Measurements from ENCODE around the gene IMMP2L. TPM values are rescaled to one million over a fixed set of nuclear protein-coding genes. Genes with fewer than 3 reads are reported as not detected.

The IMMP2L gene
- polyA plus RNA-seq, 1 of the 3 experiments (the other 2 are of a cell fraction), result 10.7 TPM

DNA sequence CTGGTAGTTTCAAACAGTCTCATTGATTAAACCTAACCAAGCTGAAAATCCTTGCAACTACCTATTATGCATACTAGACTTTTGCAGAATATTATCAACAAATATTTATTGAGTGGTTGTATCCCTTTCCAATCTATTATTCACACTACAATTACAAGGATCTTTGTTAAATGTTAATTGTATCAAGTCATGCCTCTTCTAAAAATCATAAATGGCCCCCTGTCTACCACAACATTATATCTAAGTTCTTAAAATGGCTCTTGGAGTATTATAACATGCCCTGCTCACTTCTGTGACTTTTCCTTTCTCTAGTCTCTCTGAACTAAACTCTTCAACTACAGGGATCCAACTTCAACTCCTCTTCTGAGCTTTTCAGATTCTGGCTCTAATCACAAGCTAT is 219.3 kb downstream of the IMMP2L start (continued):
- TF ChIP-seq, protein P1, sequence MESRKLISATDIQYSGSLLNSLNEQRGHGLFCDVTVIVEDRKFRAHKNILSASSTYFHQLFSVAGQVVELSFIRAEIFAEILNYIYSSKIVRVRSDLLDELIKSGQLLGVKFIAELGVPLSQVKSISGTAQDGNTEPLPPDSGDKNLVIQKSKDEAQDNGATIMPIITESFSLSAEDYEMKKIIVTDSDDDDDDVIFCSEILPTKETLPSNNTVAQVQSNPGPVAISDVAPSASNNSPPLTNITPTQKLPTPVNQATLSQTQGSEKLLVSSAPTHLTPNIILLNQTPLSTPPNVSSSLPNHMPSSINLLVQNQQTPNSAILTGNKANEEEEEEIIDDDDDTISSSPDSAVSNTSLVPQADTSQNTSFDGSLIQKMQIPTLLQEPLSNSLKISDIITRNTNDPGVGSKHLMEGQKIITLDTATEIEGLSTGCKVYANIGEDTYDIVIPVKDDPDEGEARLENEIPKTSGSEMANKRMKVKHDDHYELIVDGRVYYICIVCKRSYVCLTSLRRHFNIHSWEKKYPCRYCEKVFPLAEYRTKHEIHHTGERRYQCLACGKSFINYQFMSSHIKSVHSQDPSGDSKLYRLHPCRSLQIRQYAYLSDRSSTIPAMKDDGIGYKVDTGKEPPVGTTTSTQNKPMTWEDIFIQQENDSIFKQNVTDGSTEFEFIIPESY (IDR thresholded peaks at IDR 0.05; ENCODE audit: borderline replicate concordance, low read depth), result no peak
- TF ChIP-seq ELF1 (IDR thresholded peaks at IDR 0.05), result no peak
- no peak for TF ChIP-seq RXRA (IDR thresholded peaks at IDR 0.05; ENCODE audit: borderline replicate concordance, low read depth)
- no peak for TF ChIP-seq JUND (IDR thresholded peaks at IDR 0.05)
- no peak for TF ChIP-seq GATA2 (CRISPR knock-in tag; IDR thresholded peaks at IDR 0.05)

DNA sequence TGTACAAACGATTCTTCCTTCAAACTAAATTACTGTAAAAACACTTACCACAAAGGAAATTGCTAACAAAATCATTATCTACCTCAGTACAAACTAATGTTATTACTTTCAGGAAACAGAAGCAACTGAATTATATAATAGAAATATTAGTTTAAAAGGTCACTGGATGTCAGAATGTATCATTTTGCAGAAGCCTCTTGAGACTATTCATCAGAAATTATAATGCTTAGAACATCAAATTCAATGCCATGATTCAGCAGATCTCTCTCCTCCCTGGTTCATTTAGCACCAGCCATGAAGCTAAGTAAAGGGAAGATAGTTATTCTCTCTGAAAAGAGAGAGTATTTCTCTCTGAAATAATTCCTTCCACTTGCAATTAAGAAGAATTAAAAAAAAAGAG is 223.3 kb downstream of the IMMP2L start:
- no peak overlapping the region for H3K4me2 ChIP-seq
- no peaks in the 10 kb centered on the region for H3K9me2 ChIP-seq
- peak overlapping the region in 1 of 2 experiments; percentile 76; a peak in 2 of 4 replicates for H3K27ac ChIP-seq (ENCODE audit: low read depth in 2 of 2, low read length in 1 of 2)
- H2AFZ ChIP-seq (ENCODE audit: low read depth), result no peak overlapping the region
- TF ChIP-seq EP300 (IDR thresholded peaks at IDR 0.05; ENCODE audit: borderline replicate concordance in 1 of 2, low read depth in 1 of 2, low read length in 1 of 2) (peak in 1 of 2 experiments; percentile 89; a peak in 2 of 4 replicates), CHD2 (IDR thresholded peaks at IDR 0.05; ENCODE audit: low read length, partially characterized antibody) (peak; percentile 24), RAD21 (IDR thresholded peaks at IDR 0.05; ENCODE audit: low read length) (no peak), NFIC (IDR thresholded peaks at IDR 0.05; ENCODE audit: borderline replicate concordance) (no peak), RCOR1 (IDR thresholded peaks at IDR 0.05; ENCODE audit: low read length) (peak; percentile 64; the same call in 1 of the 2 replicates), RFX5 (IDR thresholded peaks at IDR 0.05; ENCODE audit: low read length) (0 out of 2 replicates have a peak, but pooled peaks have one; percentile 34), TEAD4 (IDR thresholded peaks at IDR 0.05; ENCODE audit: borderline replicate concordance, insufficient read depth) (peak; percentile 20; the same call in 1 of the 2 replicates), EZH2phosphoT487 (IDR thresholded peaks at IDR 0.05; ENCODE audit: borderline replicate concordance, low read depth) (no peak), GATA2 (CRISPR knock-in tag; IDR thresholded peaks at IDR 0.05) (no peak)
- TF ChIP-seq, protein P2, sequence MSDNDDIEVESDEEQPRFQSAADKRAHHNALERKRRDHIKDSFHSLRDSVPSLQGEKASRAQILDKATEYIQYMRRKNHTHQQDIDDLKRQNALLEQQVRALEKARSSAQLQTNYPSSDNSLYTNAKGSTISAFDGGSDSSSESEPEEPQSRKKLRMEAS (IDR thresholded peaks at IDR 0.05; ENCODE audit: low read depth), result no peak
- TF ChIP-seq, protein P3, sequence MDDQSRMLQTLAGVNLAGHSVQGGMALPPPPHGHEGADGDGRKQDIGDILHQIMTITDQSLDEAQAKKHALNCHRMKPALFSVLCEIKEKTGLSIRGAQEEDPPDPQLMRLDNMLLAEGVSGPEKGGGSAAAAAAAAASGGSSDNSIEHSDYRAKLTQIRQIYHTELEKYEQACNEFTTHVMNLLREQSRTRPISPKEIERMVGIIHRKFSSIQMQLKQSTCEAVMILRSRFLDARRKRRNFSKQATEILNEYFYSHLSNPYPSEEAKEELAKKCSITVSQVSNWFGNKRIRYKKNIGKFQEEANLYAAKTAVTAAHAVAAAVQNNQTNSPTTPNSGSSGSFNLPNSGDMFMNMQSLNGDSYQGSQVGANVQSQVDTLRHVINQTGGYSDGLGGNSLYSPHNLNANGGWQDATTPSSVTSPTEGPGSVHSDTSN (IDR thresholded peaks at IDR 0.05), result no peak
- TF ChIP-seq, protein P1 (IDR thresholded peaks at IDR 0.05; ENCODE audit: borderline replicate concordance, low read depth), result no peak
- TF ChIP-seq, protein P4, sequence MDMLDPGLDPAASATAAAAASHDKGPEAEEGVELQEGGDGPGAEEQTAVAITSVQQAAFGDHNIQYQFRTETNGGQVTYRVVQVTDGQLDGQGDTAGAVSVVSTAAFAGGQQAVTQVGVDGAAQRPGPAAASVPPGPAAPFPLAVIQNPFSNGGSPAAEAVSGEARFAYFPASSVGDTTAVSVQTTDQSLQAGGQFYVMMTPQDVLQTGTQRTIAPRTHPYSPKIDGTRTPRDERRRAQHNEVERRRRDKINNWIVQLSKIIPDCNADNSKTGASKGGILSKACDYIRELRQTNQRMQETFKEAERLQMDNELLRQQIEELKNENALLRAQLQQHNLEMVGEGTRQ (IDR thresholded peaks at IDR 0.05; ENCODE audit: borderline replicate concordance, low read depth, low read length), result no peak
- H3K27me3 ChIP-seq (ENCODE audit: insufficient read depth), result no peaks in the 10 kb centered on the region
- peaks cover 0 to 17% of the 10 kb centered on the region in 2 experiments; a peak in 2 of 4 replicates for H3K4me1 ChIP-seq (ENCODE audit: control insufficient read depth in 1 of 2, insufficient read depth in 2 of 2, low read depth in 1 of 2, low read length in 1 of 2)
- WGBS (ENCODE audit: low lambda C conversion rate), result 20% methylated on average over 1 of the region's 1 CpG
- no peaks in the 10 kb centered on the region for H4K20me1 ChIP-seq (ENCODE audit: insufficient read depth)
- no peak overlapping the region for H3K4me3 ChIP-seq (ENCODE audit: low read depth in 2 of 2, low read length in 1 of 2)
- H3K9ac ChIP-seq, result no peak overlapping the region
- H3K79me2 ChIP-seq (ENCODE audit: insufficient read depth), result no peaks in the 10 kb centered on the region
- no peaks in the 10 kb centered on the region for H3K36me3 ChIP-seq (replicated peaks in 1 of 2; ENCODE audit: control insufficient read depth in 1 of 2, insufficient read depth in 2 of 2, low read length in 1 of 2)
- CTCF ChIA-PET, result interaction anchor here (0.8 to 1.4 kb wide), 6 partner anchors 10 to 344 kb away, joined by 3 to 4 read pairs (median 3); no protein-coding TSS in a partner anchor
- peaks cover 7% of the 10 kb centered on the region; the same call in 1 of the 2 replicates for H3K9me3 ChIP-seq
- H3F3A ChIP-seq (replicated peaks; ENCODE audit: insufficient read depth), result no peaks in the 10 kb centered on the region
- peak; percentile 6 for DNase-seq
- POLR2A ChIA-PET, result no interaction called here

All from SK-N-SH (cell line).